Measurements from ENCODE around the gene C1orf53. TPM values are rescaled to one million over a fixed set of nuclear protein-coding genes. Genes with fewer than 3 reads are reported as not detected.

Gene C1orf53
- total and polyA plus RNA-seq, 2 of the 8 experiments (the other 6 are each of a cell fraction or from before 2014, with no cell fraction given): 0.56 to 1.3 TPM

Other genes starting within 250 kb of the C1orf53 start
- 2.5 and 3.3 TPM in 2 replicates for gene DENND1B, start 127.2 kb upstream of the C1orf53 start, total RNA-seq (2021; fragmentation: NEBNext Ultra II Directional; extraction: Animal tissue kit (Norgen Biotek cat#: 25700))
- gene DENND1B, start 127.2 kb upstream of the C1orf53 start, polyA plus RNA-seq (2011; rRNA removed): 0.74 and 1.0 TPM in 2 replicates
- gene LHX9, start 14.7 kb downstream of the C1orf53 start, total RNA-seq (2021; fragmentation: NEBNext Ultra II Directional; extraction: Animal tissue kit (Norgen Biotek cat#: 25700)): not detected in 2 replicates
- not detected in 2 replicates for gene LHX9, start 14.7 kb downstream of the C1orf53 start, polyA plus RNA-seq (2011; rRNA removed)